OCI-LY1 (cell line): Measurements from ENCODE around the gene ALG9.

Experiments used
- EZH2 ChIP-seq: fragments of 200-600 bp; sonication (generic), shearing (Covaris generic); IDR thresholded peaks from 2 replicates; pipeline ENCODE4 v1.8.0; 2017; ENCODE audit warnings: borderline replicate concordance, mixed run types, mild to moderate bottlenecking, antibody characterized with exemption, low read length, moderate library complexity, mixed read lengths
- TF ChIP-seq, protein P1 (sequence below): fragments of 200-600 bp; sonication (generic), shearing (Covaris generic); IDR thresholded peaks from 2 replicates; pipeline ENCODE4 v1.5.1; 2017; ENCODE audit warnings: mild to moderate bottlenecking, antibody characterized with exemption, low read length, moderate library complexity, mixed read lengths

GRCh38 chr11:111838054-111838453, 33.3 kb downstream of the ALG9 start:
- TF ChIP-seq, protein P1, sequence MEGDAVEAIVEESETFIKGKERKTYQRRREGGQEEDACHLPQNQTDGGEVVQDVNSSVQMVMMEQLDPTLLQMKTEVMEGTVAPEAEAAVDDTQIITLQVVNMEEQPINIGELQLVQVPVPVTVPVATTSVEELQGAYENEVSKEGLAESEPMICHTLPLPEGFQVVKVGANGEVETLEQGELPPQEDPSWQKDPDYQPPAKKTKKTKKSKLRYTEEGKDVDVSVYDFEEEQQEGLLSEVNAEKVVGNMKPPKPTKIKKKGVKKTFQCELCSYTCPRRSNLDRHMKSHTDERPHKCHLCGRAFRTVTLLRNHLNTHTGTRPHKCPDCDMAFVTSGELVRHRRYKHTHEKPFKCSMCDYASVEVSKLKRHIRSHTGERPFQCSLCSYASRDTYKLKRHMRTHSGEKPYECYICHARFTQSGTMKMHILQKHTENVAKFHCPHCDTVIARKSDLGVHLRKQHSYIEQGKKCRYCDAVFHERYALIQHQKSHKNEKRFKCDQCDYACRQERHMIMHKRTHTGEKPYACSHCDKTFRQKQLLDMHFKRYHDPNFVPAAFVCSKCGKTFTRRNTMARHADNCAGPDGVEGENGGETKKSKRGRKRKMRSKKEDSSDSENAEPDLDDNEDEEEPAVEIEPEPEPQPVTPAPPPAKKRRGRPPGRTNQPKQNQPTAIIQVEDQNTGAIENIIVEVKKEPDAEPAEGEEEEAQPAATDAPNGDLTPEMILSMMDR: no peak
- no peak for TF ChIP-seq EZH2
